HCT116 (cell line): ENCODE measurements around the gene SPCS2. TPM values are rescaled to one million over a fixed set of nuclear protein-coding genes. Genes with fewer than 3 reads are reported as not detected.

Experiments used
- ATAC-seq: fragments of 200-7000 bp; cut with Tn5 transposase; 2 replicates; pipeline ENCODE4 v1.9.1; 2020; ENCODE audit warnings: mild to moderate bottlenecking, moderate library complexity
- BruUV-seq: library from RNA; stranded (reverse); fragments of 400-500 nt; replicated peaks from 2 replicates; lab custom pipeline; 2021; lab: Mats Ljungman, UMichigan
- CTCF ChIA-PET: fragments of 300-600 bp; sonication (Branson Sonifier 250); formaldehyde crosslinking; loops from one replicate; lab custom pipeline; 2021; ENCODE audit warnings: antibody characterized with exemption; lab: Charles Lee
- POLR2A ChIA-PET: fragments of 300-600, 350-600 bp; sonication (Branson Sonifier 250); formaldehyde crosslinking; loops from one replicate; lab custom pipeline; 2021; ENCODE audit warnings: antibody characterized with exemption; lab: Charles Lee
- RAD21 ChIA-PET, 2 experiments: fragments of 300-600 bp; sonication (Branson Sonifier 250); formaldehyde crosslinking; loops; one replicate each; lab custom pipeline; 2023; ENCODE audit warnings: low total read pairs in 2 of 2; ENCODE audit not compliant: uncharacterized antibody in 2 of 2, unreplicated experiment in 2 of 2, low non-redundant PET in 1 of 2; lab: Charles Lee
- DNase-seq: peaks from one replicate; pipeline ENCODE4 v3.0.0-alpha.2; 2010; ENCODE audit warnings: low read depth, low spot score
- H2AFZ ChIP-seq: fragments of 200-600 bp; shearing (Covaris generic), sonication (generic); 2 replicates; pipeline ENCODE4 v1.6.1; 2017; ENCODE audit warnings: low read depth, mixed run types, mixed read lengths, antibody characterized with exemption, low read length; ENCODE audit not compliant: poor library complexity, severe bottlenecking
- H3K27ac ChIP-seq: 2 replicates; pipeline ENCODE4 v1.5.1; 2012; ENCODE audit warnings: low read depth, low read length
- H3K27me3 ChIP-seq: fragments of 200-600 bp; sonication (generic); 2 replicates; pipeline ENCODE4 v1.6.1; 2016; ENCODE audit warnings: mixed run types, low read length, mixed read lengths; ENCODE audit not compliant: insufficient read depth
- H3K36me3 ChIP-seq, 2 experiments: fragments of 200-500 bp in 1 of 2; fragments of 200-600 bp in 1 of 2; sonication (Bioruptor generic) in 1 of 2; sonication (generic) in 1 of 2; 2 replicates each; pipeline versions ENCODE4 v1.5.1 to v1.6.1; 2014 to 2016; ENCODE audit warnings: low read length in 2 of 2, inconsistent platforms in 1 of 2, mixed read lengths in 1 of 2, mixed run types in 1 of 2; ENCODE audit not compliant: insufficient read depth in 2 of 2, control insufficient read depth in 1 of 2
- H3K4me1 ChIP-seq, 2 experiments: fragments of 200-600 bp in 1 of 2; sonication (generic) in 1 of 2; 2 replicates each; pipeline versions ENCODE4 v1.5.1 to v1.6.1; 2012 to 2017; ENCODE audit warnings: low read length in 2 of 2, inconsistent platforms in 1 of 2, mild to moderate bottlenecking in 1 of 2, mixed read lengths in 1 of 2, mixed run types in 1 of 2, moderate library complexity in 1 of 2; ENCODE audit not compliant: insufficient read depth in 2 of 2, control insufficient read depth in 1 of 2
- H3K4me2 ChIP-seq: fragments of 200-600 bp; sonication (generic); 2 replicates; pipeline ENCODE4 v1.6.1; 2017; ENCODE audit warnings: mixed run types, low read length, mixed read lengths
- H3K4me3 ChIP-seq, 2 experiments: fragments of 200-600 bp in 1 of 2; sonication (generic) in 1 of 2; replicated peaks in 1 of 2; 2 replicates each; pipeline ENCODE4 v1.5.1; 2011 to 2016; ENCODE audit warnings: low read length in 2 of 2, control low read depth in 1 of 2, low read depth in 1 of 2, mild to moderate bottlenecking in 1 of 2, mixed read lengths in 1 of 2, mixed run types in 1 of 2
- H3K79me2 ChIP-seq: fragments of 200-600 bp; sonication (generic); 2 replicates; pipeline ENCODE4 v1.6.1; 2017; ENCODE audit warnings: mild to moderate bottlenecking, mixed run types, low read length, moderate library complexity, mixed read lengths; ENCODE audit not compliant: insufficient read depth
- H3K9ac ChIP-seq: fragments of 200-600 bp; sonication (generic); 2 replicates; pipeline ENCODE4 v1.6.1; 2016; ENCODE audit warnings: low read length, mixed read lengths
- H3K9me2 ChIP-seq: fragments of 200-600 bp; sonication (generic), shearing (Covaris generic); 2 replicates; pipeline ENCODE4 v1.6.1; 2017; ENCODE audit warnings: mixed run types, mild to moderate bottlenecking, moderate library complexity; ENCODE audit not compliant: insufficient read depth
- H3K9me3 ChIP-seq, 2 experiments: fragments of 200-500 bp in 1 of 2; fragments of 200-600 bp in 1 of 2; sonication (Bioruptor generic) in 1 of 2; sonication (generic) in 1 of 2; 2 replicates each; pipeline ENCODE4 v1.6.1; 2014 to 2017; ENCODE audit warnings: low read length in 2 of 2, mixed read lengths in 2 of 2, inconsistent platforms in 1 of 2, low read depth in 1 of 2, mild to moderate bottlenecking in 1 of 2, mixed run types in 1 of 2, moderate library complexity in 1 of 2; ENCODE audit not compliant: control insufficient read depth in 1 of 2, insufficient read depth in 1 of 2
- H4K20me1 ChIP-seq: fragments of 200-600 bp; sonication (generic), shearing (Covaris generic); 2 replicates; pipeline ENCODE4 v1.6.1; 2017; ENCODE audit warnings: mixed run types, mild to moderate bottlenecking, moderate library complexity; ENCODE audit not compliant: insufficient read depth
- ELF1 ChIP-seq: IDR thresholded peaks from 2 replicates; pipeline ENCODE4 v1.6.1; 2012; ENCODE audit warnings: low read depth, borderline replicate concordance
- JUND ChIP-seq: IDR thresholded peaks from 2 replicates; pipeline ENCODE4 v1.6.1; 2012
- POLR2A ChIP-seq: IDR thresholded peaks from 2 replicates; pipeline ENCODE4 v1.7.0; 2011; ENCODE audit warnings: borderline replicate concordance; ENCODE audit not compliant: insufficient read depth, insufficient read length; ENCODE audit errors: extremely low read depth
- SRF ChIP-seq: IDR thresholded peaks from 2 replicates; pipeline ENCODE4 v1.6.1; 2012; ENCODE audit warnings: low read depth
- TCF7L2 ChIP-seq: IDR thresholded peaks from 2 replicates; pipeline ENCODE4 v1.7.0; 2011; ENCODE audit warnings: borderline replicate concordance, inconsistent platforms; ENCODE audit not compliant: insufficient read depth, insufficient read length; ENCODE audit errors: extremely low read depth
- intact Hi-C: fragments of 100-400 bp; cut with micrococcal nuclease; formaldehyde crosslinking; loops from 2 replicates; pipeline ENCODE4 v1.10.0; 2022
- total RNA-seq: library from RNA; stranded (reverse); gene quantifications from one replicate; pipeline ENCODE4 v1.2.1, GENCODE V29; 2021; ENCODE audit not compliant: unreplicated experiment
- TF ChIP-seq, protein P1 (sequence below): IDR thresholded peaks from 2 replicates; pipeline ENCODE4 v1.6.1; 2012; ENCODE audit warnings: low read depth
- TF ChIP-seq, protein P2 (sequence below), 3 experiments: fragments of 200-600 bp in 1 of 3; sonication (generic) in 1 of 3; IDR thresholded peaks in 2 of 3; conservative IDR thresholded peaks in 1 of 3; 2 replicates each; pipeline ENCODE4 v1.5.1; 2012 to 2017; ENCODE audit warnings: low read depth in 2 of 3, low read length in 2 of 3, antibody characterized with exemption in 1 of 3, borderline replicate concordance in 1 of 3, control low read depth in 1 of 3, mild to moderate bottlenecking in 1 of 3, mixed read lengths in 1 of 3, mixed run types in 1 of 3, moderate library complexity in 1 of 3; ENCODE audit not compliant: insufficient read depth in 1 of 3

SPCS2 gene
- total RNA-seq, 1 experiment from 2014 or later = 133 TPM

DNA sequence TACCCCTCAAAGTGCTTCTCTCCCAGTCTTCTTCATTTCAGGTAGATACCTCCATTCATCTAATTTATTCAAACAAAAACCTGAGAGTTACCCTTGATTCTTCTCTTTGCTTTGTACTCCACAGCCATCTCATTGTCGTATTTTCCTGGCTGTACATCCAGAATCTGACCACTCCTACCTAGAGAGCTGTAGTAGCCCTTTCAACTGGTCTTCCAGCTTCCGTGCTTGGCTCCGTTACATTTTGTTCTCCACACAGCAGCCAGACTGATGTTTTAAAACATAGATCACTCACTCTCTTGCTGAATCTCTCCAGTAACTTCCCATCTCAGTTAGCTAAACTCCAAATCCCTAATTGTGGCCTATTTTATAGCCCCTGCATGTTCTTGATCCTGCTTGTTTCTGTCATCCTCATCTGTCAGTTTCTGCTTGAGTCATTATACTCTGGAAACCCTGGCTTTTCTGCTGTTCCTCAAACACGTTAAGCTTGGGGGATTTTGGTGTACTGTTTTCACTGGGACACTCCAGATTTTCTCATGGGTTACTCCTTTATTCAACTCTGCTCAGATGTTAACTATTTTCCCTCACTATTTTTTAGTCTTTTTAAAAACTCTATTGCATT, 7.4 kb downstream of the SPCS2 start:
- no peak overlapping the region for H2AFZ ChIP-seq
- peaks cover 14% of the 10 kb centered on the region; the same call in 1 of the 2 replicates for H4K20me1 ChIP-seq
- H3K4me1 ChIP-seq = no peaks in the 10 kb centered on the region
- H3K79me2 ChIP-seq = peaks cover 99% of the 10 kb centered on the region
- TF ChIP-seq JUND (no peak), TCF7L2 (no peak), ELF1 (no peak), SRF (no peak), POLR2A (no peak)
- TF ChIP-seq, protein P1, sequence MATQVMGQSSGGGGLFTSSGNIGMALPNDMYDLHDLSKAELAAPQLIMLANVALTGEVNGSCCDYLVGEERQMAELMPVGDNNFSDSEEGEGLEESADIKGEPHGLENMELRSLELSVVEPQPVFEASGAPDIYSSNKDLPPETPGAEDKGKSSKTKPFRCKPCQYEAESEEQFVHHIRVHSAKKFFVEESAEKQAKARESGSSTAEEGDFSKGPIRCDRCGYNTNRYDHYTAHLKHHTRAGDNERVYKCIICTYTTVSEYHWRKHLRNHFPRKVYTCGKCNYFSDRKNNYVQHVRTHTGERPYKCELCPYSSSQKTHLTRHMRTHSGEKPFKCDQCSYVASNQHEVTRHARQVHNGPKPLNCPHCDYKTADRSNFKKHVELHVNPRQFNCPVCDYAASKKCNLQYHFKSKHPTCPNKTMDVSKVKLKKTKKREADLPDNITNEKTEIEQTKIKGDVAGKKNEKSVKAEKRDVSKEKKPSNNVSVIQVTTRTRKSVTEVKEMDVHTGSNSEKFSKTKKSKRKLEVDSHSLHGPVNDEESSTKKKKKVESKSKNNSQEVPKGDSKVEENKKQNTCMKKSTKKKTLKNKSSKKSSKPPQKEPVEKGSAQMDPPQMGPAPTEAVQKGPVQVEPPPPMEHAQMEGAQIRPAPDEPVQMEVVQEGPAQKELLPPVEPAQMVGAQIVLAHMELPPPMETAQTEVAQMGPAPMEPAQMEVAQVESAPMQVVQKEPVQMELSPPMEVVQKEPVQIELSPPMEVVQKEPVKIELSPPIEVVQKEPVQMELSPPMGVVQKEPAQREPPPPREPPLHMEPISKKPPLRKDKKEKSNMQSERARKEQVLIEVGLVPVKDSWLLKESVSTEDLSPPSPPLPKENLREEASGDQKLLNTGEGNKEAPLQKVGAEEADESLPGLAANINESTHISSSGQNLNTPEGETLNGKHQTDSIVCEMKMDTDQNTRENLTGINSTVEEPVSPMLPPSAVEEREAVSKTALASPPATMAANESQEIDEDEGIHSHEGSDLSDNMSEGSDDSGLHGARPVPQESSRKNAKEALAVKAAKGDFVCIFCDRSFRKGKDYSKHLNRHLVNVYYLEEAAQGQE = no peak
- TF ChIP-seq, protein P2, sequence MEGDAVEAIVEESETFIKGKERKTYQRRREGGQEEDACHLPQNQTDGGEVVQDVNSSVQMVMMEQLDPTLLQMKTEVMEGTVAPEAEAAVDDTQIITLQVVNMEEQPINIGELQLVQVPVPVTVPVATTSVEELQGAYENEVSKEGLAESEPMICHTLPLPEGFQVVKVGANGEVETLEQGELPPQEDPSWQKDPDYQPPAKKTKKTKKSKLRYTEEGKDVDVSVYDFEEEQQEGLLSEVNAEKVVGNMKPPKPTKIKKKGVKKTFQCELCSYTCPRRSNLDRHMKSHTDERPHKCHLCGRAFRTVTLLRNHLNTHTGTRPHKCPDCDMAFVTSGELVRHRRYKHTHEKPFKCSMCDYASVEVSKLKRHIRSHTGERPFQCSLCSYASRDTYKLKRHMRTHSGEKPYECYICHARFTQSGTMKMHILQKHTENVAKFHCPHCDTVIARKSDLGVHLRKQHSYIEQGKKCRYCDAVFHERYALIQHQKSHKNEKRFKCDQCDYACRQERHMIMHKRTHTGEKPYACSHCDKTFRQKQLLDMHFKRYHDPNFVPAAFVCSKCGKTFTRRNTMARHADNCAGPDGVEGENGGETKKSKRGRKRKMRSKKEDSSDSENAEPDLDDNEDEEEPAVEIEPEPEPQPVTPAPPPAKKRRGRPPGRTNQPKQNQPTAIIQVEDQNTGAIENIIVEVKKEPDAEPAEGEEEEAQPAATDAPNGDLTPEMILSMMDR (IDR thresholded peaks at IDR 0.05 in 2 of 3, conservative IDR thresholded peaks at IDR 0.05 in 1 of 3; ENCODE audit: borderline replicate concordance in 1 of 3, insufficient read depth in 1 of 3, low read depth in 2 of 3, low read length in 2 of 3) = no peak
- no peak overlapping the region for H3K27ac ChIP-seq
- intact Hi-C loops = no loop called here
- RAD21 ChIA-PET = no interaction called here
- ATAC-seq (no peak), DNase-seq (no peak)
- BruUV-seq = no TSS peak
- no peak overlapping the region for H3K4me2 ChIP-seq
- no peak overlapping the region for H3K9ac ChIP-seq
- H3K27me3 ChIP-seq = no peaks in the 10 kb centered on the region
- no peak overlapping the region for H3K4me3 ChIP-seq
- 0 out of 2 replicates have a peak, but pooled peaks cover 3% of the 10 kb centered on the region for H3K9me2 ChIP-seq
- peaks cover 0 to 13% of the 10 kb centered on the region in 2 experiments; a peak in 2 of 4 replicates for H3K36me3 ChIP-seq
- CTCF ChIA-PET = no interaction called here
- 0 out of 4 replicates have a peak, but pooled peaks cover 0 to 4% of the 10 kb centered on the region in 2 experiments for H3K9me3 ChIP-seq
- POLR2A ChIA-PET = no interaction called here
